Measurements from ENCODE around the gene NFKB1.

Gene NFKB1

DNA sequence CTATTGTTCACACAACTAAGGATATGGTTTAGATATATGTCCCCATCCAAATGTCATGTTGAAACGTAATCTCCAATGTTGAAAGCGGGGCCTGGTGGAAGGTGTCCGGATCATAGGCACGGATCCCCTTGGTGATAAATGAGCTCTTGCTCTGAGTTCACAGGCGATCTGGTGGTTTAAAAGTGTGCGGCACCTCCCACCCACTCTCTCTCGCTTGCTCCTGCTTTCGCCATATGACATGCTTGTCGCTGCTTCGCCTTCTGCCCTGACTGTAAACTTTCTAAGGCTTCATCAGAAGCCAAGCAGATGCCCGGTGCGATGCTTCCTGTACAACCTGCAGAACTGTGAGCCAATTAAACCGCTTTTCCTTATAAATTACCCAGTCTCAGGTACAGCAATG lies 128.5 kb downstream of the NFKB1 start:
- H3K9me3 ChIP-seq (ENCODE audit: control insufficient read depth, low read length): no peaks in the 10 kb centered on the region
- no peaks in the 10 kb centered on the region for H3K27me3 ChIP-seq (replicated peaks; ENCODE audit: control insufficient read depth, insufficient read depth, low read length, poor library complexity, severe bottlenecking)
- peak overlapping the region; percentile 14 for H3K4me3 ChIP-seq (ENCODE audit: insufficient read depth, low read depth, low read length, poor library complexity, severe bottlenecking)
- H3K36me3 ChIP-seq (ENCODE audit: control insufficient read depth, insufficient read depth, low read length): peaks cover 3% of the 10 kb centered on the region
- no peak for DNase-seq
- H3K4me1 ChIP-seq (ENCODE audit: control insufficient read depth, insufficient read depth, low read length, poor library complexity, severe bottlenecking): peaks cover 23% of the 10 kb centered on the region
- H3K27ac ChIP-seq (ENCODE audit: insufficient read depth, low read length, poor library complexity, severe bottlenecking): no peak overlapping the region

DNA sequence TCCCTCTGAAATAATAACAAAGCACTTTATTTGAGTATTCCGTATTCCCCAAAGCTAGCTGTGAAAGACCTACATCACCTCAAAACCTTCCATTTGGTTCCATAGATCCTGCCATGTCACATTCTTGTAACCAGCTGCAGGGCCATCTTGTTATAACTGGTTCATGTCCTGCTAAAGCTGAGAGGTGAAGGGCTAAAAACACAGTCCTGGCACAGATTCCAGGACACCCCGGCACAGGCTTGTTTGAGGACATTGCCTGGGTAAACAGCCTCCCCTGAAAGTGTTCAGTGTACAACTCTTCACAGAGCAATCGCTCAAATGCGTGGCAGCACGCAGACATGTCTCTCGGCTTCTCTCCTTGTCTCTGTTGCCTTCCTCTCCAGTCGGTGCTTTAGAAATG lies 130.5 kb downstream of the NFKB1 start:
- no peak for DNase-seq
- peaks cover 7% of the 10 kb centered on the region for H3K36me3 ChIP-seq (ENCODE audit: control insufficient read depth, insufficient read depth, low read length)
- H3K27ac ChIP-seq (ENCODE audit: insufficient read depth, low read length, poor library complexity, severe bottlenecking): no peak overlapping the region
- no peaks in the 10 kb centered on the region for H3K9me3 ChIP-seq (ENCODE audit: control insufficient read depth, low read length)
- H3K27me3 ChIP-seq (replicated peaks; ENCODE audit: control insufficient read depth, insufficient read depth, low read length, poor library complexity, severe bottlenecking): no peaks in the 10 kb centered on the region
- H3K4me1 ChIP-seq (ENCODE audit: control insufficient read depth, insufficient read depth, low read length, poor library complexity, severe bottlenecking): peaks cover 23% of the 10 kb centered on the region
- H3K4me3 ChIP-seq (ENCODE audit: insufficient read depth, low read depth, low read length, poor library complexity, severe bottlenecking): no peak overlapping the region

DNA sequence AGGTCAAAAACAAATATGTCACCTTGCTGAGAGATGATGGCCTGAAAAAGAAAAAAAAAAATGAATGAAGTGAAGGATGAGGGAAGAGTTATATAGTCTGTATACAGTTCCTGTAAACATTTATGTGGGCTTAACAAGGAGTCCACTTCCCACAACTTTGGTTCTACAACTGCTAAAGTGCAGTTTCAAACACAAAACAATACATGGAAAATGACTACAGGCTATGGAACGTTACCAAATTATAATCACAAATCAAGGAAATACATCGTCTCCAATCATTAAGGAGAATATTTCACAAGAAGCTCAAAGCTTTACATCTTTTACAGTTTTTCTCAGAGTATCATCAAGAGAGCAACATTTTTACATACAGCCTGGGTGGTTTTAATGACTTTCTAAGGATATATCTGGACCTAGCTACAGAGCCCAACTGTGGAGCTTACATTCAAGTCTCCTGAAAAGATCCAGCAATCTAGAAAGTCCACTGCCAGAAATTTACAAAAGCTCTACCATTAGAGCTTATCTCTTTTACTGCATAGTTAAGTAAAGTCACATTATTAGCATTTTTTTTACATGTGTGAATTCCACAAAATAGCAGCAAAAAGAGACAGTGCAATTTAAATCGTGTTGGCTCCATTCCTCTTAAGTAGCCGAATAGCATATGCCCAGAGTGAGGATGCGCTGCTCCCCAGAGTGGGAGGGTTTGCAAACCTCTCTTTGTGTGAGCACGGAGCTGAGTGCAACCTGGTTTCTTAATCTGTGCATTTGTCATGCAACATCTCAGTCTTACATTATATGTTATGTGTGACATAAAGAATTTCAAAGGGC lies 131.3 kb downstream of the NFKB1 start:
- Histone ChIP-seq H3K36me3 (ENCODE audit: control insufficient read depth, insufficient read depth, low read length) (peaks cover 7% of the 10 kb centered on the region), H3K4me3 (ENCODE audit: insufficient read depth, low read depth, low read length, poor library complexity, severe bottlenecking) (no peak overlapping the region), H3K27me3 (replicated peaks; ENCODE audit: control insufficient read depth, insufficient read depth, low read length, poor library complexity, severe bottlenecking) (no peaks in the 10 kb centered on the region), H3K27ac (ENCODE audit: insufficient read depth, low read length, poor library complexity, severe bottlenecking) (no peak overlapping the region), H3K9me3 (ENCODE audit: control insufficient read depth, low read length) (no peaks in the 10 kb centered on the region), H3K4me1 (ENCODE audit: control insufficient read depth, insufficient read depth, low read length, poor library complexity, severe bottlenecking) (peaks cover 23% of the 10 kb centered on the region)
- DNase-seq: no peak

DNA sequence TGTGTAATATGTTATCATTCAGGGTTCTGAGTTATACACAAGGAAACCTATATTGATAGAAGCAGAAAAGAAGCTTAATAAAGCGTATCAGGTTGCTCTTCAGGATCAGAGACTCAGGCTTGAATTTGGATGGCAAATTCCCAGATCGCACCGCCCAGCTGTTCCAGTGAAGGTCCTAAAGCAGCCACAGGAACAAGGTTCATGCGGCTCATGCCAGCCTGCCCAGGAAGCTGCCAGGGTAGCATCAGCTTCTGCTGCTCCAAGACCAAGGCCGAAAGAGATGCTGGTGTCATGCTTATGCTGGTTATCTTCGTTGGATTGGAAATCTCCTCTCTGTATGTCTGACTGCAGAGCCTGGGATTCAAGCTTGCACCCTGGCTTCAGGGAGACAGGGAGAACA lies 131.9 kb downstream of the NFKB1 start:
- Histone ChIP-seq H3K4me1 (ENCODE audit: control insufficient read depth, insufficient read depth, low read length, poor library complexity, severe bottlenecking) (peaks cover 23% of the 10 kb centered on the region), H3K9me3 (ENCODE audit: control insufficient read depth, low read length) (no peaks in the 10 kb centered on the region), H3K27me3 (replicated peaks; ENCODE audit: control insufficient read depth, insufficient read depth, low read length, poor library complexity, severe bottlenecking) (no peaks in the 10 kb centered on the region), H3K36me3 (ENCODE audit: control insufficient read depth, insufficient read depth, low read length) (peaks cover 7% of the 10 kb centered on the region), H3K4me3 (ENCODE audit: insufficient read depth, low read depth, low read length, poor library complexity, severe bottlenecking) (no peak overlapping the region), H3K27ac (ENCODE audit: insufficient read depth, low read length, poor library complexity, severe bottlenecking) (no peak overlapping the region)
- no peak for DNase-seq

DNA sequence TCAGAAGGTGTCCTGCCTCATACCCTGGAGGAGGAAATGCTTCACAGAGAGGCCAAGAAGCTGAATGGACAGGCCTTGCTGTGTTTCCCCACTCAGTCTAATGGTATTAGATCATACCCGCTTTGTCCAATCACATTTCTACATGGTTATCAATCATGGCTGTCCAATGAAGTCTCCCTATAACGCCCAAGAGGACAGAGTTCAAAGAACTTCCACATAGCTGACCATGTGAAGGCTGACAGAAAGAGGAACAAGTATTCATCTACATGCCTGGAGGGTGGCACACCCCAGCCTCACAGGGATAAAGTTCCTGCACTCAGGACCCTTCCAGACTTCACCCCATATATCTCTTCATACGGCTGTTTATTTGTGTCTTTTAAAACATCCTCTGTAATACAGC lies 136.2 kb downstream of the NFKB1 start:
- DNase-seq: no peak
- Histone ChIP-seq H3K27ac (ENCODE audit: insufficient read depth, low read length, poor library complexity, severe bottlenecking) (no peak overlapping the region), H3K4me3 (ENCODE audit: insufficient read depth, low read depth, low read length, poor library complexity, severe bottlenecking) (no peak overlapping the region), H3K27me3 (replicated peaks; ENCODE audit: control insufficient read depth, insufficient read depth, low read length, poor library complexity, severe bottlenecking) (no peaks in the 10 kb centered on the region), H3K9me3 (ENCODE audit: control insufficient read depth, low read length) (no peaks in the 10 kb centered on the region), H3K36me3 (ENCODE audit: control insufficient read depth, insufficient read depth, low read length) (peaks cover 7% of the 10 kb centered on the region), H3K4me1 (ENCODE audit: control insufficient read depth, insufficient read depth, low read length, poor library complexity, severe bottlenecking) (no peaks in the 10 kb centered on the region)

DNA sequence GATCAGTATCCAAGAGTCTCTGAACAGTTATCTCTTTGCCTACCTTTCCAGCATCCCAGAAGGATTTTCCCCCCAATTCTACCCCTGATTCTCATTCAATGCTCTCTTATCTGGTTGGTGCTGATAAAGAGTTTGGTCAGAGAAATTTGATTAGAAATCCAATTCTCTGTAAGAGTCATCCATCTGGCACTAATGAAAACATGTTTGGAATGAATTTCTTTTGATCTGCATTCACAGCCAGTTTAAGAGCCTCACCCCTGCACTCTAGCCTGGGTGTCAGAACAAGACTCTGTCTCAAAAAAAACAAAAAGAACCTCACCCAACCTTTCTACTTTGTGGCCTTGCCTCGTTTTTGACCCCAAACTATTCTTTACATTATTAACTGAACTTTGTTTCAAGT lies 137.5 kb downstream of the NFKB1 start:
- DNase-seq: no peak
- no peaks in the 10 kb centered on the region for H3K4me1 ChIP-seq (ENCODE audit: control insufficient read depth, insufficient read depth, low read length, poor library complexity, severe bottlenecking)
- no peaks in the 10 kb centered on the region for H3K9me3 ChIP-seq (ENCODE audit: control insufficient read depth, low read length)
- H3K27me3 ChIP-seq (replicated peaks; ENCODE audit: control insufficient read depth, insufficient read depth, low read length, poor library complexity, severe bottlenecking): no peaks in the 10 kb centered on the region
- no peak overlapping the region for H3K27ac ChIP-seq (ENCODE audit: insufficient read depth, low read length, poor library complexity, severe bottlenecking)
- no peak overlapping the region for H3K4me3 ChIP-seq (ENCODE audit: insufficient read depth, low read depth, low read length, poor library complexity, severe bottlenecking)
- H3K36me3 ChIP-seq (ENCODE audit: control insufficient read depth, insufficient read depth, low read length): peaks cover 7% of the 10 kb centered on the region

DNA sequence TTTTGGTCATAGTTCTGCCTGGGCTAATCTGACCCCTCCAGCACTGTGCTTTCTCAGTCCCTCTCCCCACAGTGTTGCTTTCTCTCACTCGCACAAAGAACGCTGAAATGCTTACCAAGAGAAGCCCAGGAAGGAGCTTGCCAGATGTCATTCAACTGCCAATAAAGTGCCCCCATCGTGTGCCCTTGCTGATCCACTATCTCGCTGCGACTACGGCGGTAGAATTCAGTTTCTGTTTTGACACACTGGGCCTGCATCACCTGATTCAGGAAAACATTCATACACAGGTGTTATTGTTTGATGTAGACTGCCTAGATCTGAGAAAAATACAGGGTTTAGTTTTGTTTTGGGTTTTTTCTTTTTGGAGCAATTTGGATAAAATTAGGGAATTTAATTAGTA lies 138.4 kb downstream of the NFKB1 start:
- Histone ChIP-seq H3K27me3 (replicated peaks; ENCODE audit: control insufficient read depth, insufficient read depth, low read length, poor library complexity, severe bottlenecking) (no peaks in the 10 kb centered on the region), H3K4me1 (ENCODE audit: control insufficient read depth, insufficient read depth, low read length, poor library complexity, severe bottlenecking) (no peaks in the 10 kb centered on the region), H3K4me3 (ENCODE audit: insufficient read depth, low read depth, low read length, poor library complexity, severe bottlenecking) (no peak overlapping the region), H3K9me3 (ENCODE audit: control insufficient read depth, low read length) (no peaks in the 10 kb centered on the region), H3K27ac (ENCODE audit: insufficient read depth, low read length, poor library complexity, severe bottlenecking) (no peak overlapping the region), H3K36me3 (ENCODE audit: control insufficient read depth, insufficient read depth, low read length) (peaks cover 4% of the 10 kb centered on the region)
- DNase-seq: no peak

DNA sequence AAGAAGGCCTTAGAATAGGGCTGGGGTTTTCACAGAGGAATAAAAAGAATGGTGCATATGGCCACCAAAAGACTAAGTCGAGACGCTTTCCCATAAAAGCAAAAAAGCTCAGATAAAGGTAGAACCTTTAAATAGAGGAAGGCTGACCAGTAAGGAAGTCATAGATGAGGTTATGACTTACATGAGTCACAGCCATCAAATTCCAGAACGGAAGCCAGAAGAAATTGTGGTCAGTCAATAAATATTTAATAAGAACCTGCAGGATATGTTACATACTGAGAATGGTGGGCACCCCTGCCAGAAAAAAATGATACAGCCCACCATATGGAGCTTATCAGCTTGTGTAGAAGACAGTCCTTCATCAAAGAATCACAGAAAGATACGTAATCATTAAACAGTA lies 139.5 kb downstream of the NFKB1 start:
- no peak for DNase-seq
- H3K4me3 ChIP-seq (ENCODE audit: insufficient read depth, low read depth, low read length, poor library complexity, severe bottlenecking): no peak overlapping the region
- H3K27me3 ChIP-seq (replicated peaks; ENCODE audit: control insufficient read depth, insufficient read depth, low read length, poor library complexity, severe bottlenecking): no peaks in the 10 kb centered on the region
- H3K9me3 ChIP-seq (ENCODE audit: control insufficient read depth, low read length): no peaks in the 10 kb centered on the region
- H3K36me3 ChIP-seq (ENCODE audit: control insufficient read depth, insufficient read depth, low read length): no peaks in the 10 kb centered on the region
- H3K27ac ChIP-seq (ENCODE audit: insufficient read depth, low read length, poor library complexity, severe bottlenecking): no peak overlapping the region
- no peaks in the 10 kb centered on the region for H3K4me1 ChIP-seq (ENCODE audit: control insufficient read depth, insufficient read depth, low read length, poor library complexity, severe bottlenecking)

DNA sequence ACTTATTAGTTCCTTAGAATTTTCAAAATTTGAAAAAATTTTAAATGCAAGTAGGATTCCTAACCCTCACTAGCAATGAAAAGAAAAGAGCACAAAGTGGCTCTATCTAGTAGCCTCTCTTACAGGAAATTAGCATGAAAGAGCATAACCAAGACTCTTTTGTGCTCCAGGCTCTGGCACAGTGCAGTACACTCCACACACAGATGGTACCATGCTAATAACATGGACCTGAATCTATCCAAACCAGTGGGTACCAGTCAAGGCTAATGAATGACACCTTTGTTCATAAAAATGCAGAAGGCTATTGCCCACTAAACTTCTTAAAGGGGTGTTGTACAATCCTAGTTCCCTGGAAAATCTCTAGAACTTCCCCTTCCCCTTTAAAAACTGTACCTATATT lies 140.6 kb downstream of the NFKB1 start:
- H3K27me3 ChIP-seq (replicated peaks; ENCODE audit: control insufficient read depth, insufficient read depth, low read length, poor library complexity, severe bottlenecking): no peaks in the 10 kb centered on the region
- no peak overlapping the region for H3K27ac ChIP-seq (ENCODE audit: insufficient read depth, low read length, poor library complexity, severe bottlenecking)
- H3K36me3 ChIP-seq (ENCODE audit: control insufficient read depth, insufficient read depth, low read length): no peaks in the 10 kb centered on the region
- H3K9me3 ChIP-seq (ENCODE audit: control insufficient read depth, low read length): no peaks in the 10 kb centered on the region
- no peak overlapping the region for H3K4me3 ChIP-seq (ENCODE audit: insufficient read depth, low read depth, low read length, poor library complexity, severe bottlenecking)
- no peak for DNase-seq
- no peaks in the 10 kb centered on the region for H3K4me1 ChIP-seq (ENCODE audit: control insufficient read depth, insufficient read depth, low read length, poor library complexity, severe bottlenecking)

DNA sequence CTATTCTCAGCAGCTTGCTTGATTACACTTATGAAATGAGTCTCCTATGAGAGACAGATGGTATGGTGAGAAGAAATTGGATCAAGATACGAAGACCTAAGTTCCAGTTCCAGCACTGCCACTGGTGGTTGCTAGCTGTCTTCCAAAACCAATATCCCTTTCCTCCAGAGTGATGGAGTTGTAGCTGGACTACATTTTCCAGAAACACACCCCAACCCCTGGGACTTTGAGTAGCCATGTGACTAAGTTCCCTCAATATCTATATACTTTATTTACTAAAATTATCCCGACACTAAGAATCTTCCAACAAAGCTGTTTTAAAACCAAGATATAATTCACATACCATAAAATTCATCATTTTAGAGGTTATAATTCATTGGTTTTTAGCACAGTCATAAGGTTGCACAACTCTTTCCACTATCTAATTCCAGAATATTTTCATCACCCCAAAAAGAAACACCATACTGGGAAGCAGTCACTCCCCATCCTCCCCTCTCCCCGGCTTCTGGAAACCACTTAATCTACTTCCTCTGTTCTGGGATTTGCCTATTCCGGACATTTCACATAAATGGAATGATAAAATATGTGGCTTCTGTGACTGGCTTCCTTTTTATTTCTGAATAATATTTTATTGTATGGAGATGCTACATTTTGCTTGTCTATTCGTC lies 141.6 kb downstream of the NFKB1 start:
- DNase-seq: no peak
- no peaks in the 10 kb centered on the region for H3K27me3 ChIP-seq (replicated peaks; ENCODE audit: control insufficient read depth, insufficient read depth, low read length, poor library complexity, severe bottlenecking)
- no peaks in the 10 kb centered on the region for H3K4me1 ChIP-seq (ENCODE audit: control insufficient read depth, insufficient read depth, low read length, poor library complexity, severe bottlenecking)
- no peak overlapping the region for H3K4me3 ChIP-seq (ENCODE audit: insufficient read depth, low read depth, low read length, poor library complexity, severe bottlenecking)
- no peak overlapping the region for H3K27ac ChIP-seq (ENCODE audit: insufficient read depth, low read length, poor library complexity, severe bottlenecking)
- no peaks in the 10 kb centered on the region for H3K36me3 ChIP-seq (ENCODE audit: control insufficient read depth, insufficient read depth, low read length)
- no peaks in the 10 kb centered on the region for H3K9me3 ChIP-seq (ENCODE audit: control insufficient read depth, low read length)
